ENCODE measurements around the gene BABAM2. TPM values are rescaled to one million over a fixed set of nuclear protein-coding genes. Genes with fewer than 3 reads are reported as not detected.
"Not testable (repeated sequence)": the region's sequence is repeated elsewhere in the genome, so short reads cannot be mapped to it uniquely, and the experiment has no call there.

Gene BABAM2
- total RNA-seq, 1 donor from 2014 or later, result 33.9 TPM

DNA sequence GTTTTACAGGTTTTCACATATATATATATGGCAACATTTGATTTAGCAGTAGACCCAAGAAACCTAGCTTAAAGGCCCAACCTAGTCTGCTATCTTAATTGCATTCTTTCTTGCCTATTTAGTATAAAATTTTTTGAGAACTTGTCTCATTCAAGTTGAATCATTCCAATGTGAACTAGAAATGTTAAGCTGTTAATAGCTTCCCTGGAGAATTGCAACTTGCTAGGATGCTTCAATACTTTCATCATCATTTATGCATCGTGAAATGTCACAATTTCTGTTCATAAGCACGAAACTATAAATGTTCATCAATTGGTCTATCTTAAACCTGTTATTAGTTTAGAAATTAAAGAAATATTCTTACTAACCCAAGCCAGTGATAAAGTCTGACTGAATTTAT lies 217.6 kb downstream of the BABAM2 start:
- Mint-ChIP-seq H3K4me1 (ENCODE audit: low read depth) (peaks cover 22% of the 10 kb centered on the region), H3K27ac (ENCODE audit: unreplicated experiment) (no peak overlapping the region), H3K36me3 (ENCODE audit: low read depth) (peaks cover 1% of the 10 kb centered on the region), H3K9me3 (ENCODE audit: low read depth) (peaks cover 1% of the 10 kb centered on the region), H3K27me3 (ENCODE audit: low read depth) (no peaks in the 10 kb centered on the region), H3K4me3 (ENCODE audit: unreplicated experiment) (no peak overlapping the region)
- TF ChIP-seq, protein P1, sequence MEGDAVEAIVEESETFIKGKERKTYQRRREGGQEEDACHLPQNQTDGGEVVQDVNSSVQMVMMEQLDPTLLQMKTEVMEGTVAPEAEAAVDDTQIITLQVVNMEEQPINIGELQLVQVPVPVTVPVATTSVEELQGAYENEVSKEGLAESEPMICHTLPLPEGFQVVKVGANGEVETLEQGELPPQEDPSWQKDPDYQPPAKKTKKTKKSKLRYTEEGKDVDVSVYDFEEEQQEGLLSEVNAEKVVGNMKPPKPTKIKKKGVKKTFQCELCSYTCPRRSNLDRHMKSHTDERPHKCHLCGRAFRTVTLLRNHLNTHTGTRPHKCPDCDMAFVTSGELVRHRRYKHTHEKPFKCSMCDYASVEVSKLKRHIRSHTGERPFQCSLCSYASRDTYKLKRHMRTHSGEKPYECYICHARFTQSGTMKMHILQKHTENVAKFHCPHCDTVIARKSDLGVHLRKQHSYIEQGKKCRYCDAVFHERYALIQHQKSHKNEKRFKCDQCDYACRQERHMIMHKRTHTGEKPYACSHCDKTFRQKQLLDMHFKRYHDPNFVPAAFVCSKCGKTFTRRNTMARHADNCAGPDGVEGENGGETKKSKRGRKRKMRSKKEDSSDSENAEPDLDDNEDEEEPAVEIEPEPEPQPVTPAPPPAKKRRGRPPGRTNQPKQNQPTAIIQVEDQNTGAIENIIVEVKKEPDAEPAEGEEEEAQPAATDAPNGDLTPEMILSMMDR (IDR thresholded peaks at IDR 0.05), result no peak
- DNase-seq (ENCODE audit: low spot score), result no peak

DNA sequence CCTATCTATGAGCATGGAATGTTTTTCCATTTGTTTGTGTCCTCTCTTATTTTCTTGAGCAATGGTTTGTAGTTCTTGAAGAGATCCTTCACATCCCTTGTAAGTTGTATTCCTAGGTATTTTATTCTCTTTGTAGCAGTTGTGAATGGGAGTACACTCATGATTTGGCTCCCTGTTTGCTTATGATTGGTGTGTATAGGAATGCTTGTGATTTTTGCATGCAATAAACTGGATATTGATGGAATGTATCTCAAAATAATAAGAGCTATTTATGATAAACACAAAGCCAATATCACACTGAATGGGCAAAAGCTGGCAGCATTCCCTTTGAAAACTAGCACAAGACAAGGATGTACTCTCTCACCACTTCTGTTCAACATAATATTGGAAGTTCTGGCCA lies 223.2 kb downstream of the BABAM2 start:
- H3K27me3 Mint-ChIP-seq (ENCODE audit: low read depth); H3K36me3 Mint-ChIP-seq (ENCODE audit: low read depth); H3K9me3 Mint-ChIP-seq (ENCODE audit: low read depth); H3K27ac Mint-ChIP-seq (ENCODE audit: unreplicated experiment); H3K4me1 Mint-ChIP-seq (ENCODE audit: low read depth); DNase-seq (ENCODE audit: low spot score); H3K4me3 Mint-ChIP-seq (ENCODE audit: unreplicated experiment): not testable (repeated sequence)

DNA sequence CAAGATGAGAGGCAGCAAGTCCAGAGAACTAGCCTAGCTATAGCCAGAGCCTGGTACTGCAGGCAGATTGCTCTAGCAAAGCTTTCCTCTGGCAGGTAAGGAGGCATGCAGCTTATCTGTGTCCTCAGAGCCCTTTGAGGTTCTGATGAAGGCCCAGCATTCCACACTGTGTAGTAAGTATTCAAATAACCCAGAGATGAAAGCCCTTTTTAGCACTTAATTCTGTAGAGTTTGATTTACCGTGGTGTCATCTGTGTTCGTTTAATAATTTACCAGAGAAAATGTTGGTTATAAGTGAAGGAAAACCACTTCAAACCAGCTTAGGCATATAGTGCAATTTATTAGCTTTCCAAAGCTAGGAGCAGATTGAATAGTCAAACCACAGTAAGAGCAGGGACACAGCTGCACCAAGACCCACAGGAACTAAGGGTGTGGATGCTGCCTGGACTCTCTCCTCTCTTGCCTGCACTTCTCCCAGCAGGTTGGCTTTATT lies 226.6 kb downstream of the BABAM2 start:
- Mint-ChIP-seq H3K27ac (ENCODE audit: unreplicated experiment) (no peak overlapping the region), H3K36me3 (ENCODE audit: low read depth) (peaks cover 5% of the 10 kb centered on the region), H3K27me3 (ENCODE audit: low read depth) (no peaks in the 10 kb centered on the region), H3K9me3 (ENCODE audit: low read depth) (peaks cover 5% of the 10 kb centered on the region), H3K4me1 (ENCODE audit: low read depth) (peaks cover 5% of the 10 kb centered on the region), H3K4me3 (ENCODE audit: unreplicated experiment) (no peak overlapping the region)
- DNase-seq (ENCODE audit: low spot score), result no peak
- TF ChIP-seq, protein P1 (IDR thresholded peaks at IDR 0.05), result no peak

DNA sequence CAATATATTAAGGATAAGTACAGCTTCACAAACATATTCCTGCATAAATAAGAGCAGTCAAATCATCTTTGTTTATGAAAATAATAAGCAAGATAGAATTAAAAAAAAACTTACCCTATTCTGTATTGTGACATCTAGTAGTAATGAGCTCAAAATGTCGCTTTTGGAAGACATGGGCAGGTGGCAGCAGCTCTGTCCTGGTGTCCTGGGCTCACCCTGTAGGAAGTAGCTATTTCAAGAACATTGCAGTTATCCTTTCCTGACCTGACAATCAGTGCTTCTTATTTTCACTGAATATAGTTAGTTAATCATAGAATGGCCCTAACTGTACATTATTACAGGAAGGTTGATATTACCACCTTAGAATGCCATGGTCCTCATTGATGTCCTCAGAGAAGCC lies 229.1 kb downstream of the BABAM2 start:
- Mint-ChIP-seq H3K27me3 (ENCODE audit: low read depth) (no peaks in the 10 kb centered on the region), H3K9me3 (ENCODE audit: low read depth) (no peaks in the 10 kb centered on the region), H3K4me3 (ENCODE audit: unreplicated experiment) (no peak overlapping the region), H3K36me3 (ENCODE audit: low read depth) (peaks cover 3% of the 10 kb centered on the region), H3K27ac (ENCODE audit: unreplicated experiment) (no peak overlapping the region), H3K4me1 (ENCODE audit: low read depth) (peaks cover 12% of the 10 kb centered on the region)
- DNase-seq (ENCODE audit: low spot score), result no peak
- TF ChIP-seq, protein P1 (IDR thresholded peaks at IDR 0.05), result no peak

DNA sequence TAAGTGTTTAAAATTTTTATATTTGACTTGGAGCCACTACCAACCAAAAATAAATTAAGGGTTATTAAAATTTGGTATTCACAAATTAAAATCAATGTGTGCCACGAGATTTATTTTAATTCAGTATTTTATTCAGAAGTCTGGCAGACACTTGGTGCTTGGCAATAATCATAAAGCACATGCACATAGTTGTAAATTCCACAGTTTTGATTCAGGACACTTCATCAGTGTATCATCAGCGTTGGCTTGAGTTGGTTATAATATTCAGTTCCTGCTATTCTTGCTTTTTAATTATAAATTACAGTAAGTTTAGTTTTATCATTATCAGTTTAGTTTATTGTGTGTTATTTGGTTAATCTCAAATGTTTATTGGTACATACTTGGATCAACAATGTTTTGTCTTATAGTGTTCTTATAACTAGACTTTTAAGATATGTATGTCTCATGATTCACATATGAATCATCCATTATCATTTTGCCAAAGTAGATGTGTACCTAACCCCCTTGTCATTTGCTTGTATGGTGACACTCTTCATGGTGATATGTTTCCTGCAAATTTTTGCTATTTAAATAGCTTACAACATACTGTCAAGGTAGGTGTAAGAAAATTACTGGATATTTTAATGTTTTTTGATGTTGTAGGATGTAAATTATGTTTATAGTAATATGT lies 237.9 kb downstream of the BABAM2 start:
- Mint-ChIP-seq H3K36me3 (ENCODE audit: low read depth) (peaks cover 5% of the 10 kb centered on the region), H3K27me3 (ENCODE audit: low read depth) (no peaks in the 10 kb centered on the region), H3K27ac (ENCODE audit: unreplicated experiment) (no peak overlapping the region), H3K9me3 (ENCODE audit: low read depth) (peaks cover 6% of the 10 kb centered on the region), H3K4me1 (ENCODE audit: low read depth) (peaks cover 34% of the 10 kb centered on the region), H3K4me3 (ENCODE audit: unreplicated experiment) (no peak overlapping the region)
- TF ChIP-seq, protein P1 (IDR thresholded peaks at IDR 0.05), result no peak
- no peak for DNase-seq (ENCODE audit: low spot score)
